ENCODE data around the gene SPINT4. TPM values are rescaled to one million over a fixed set of nuclear protein-coding genes. Genes with fewer than 3 reads are reported as not detected.

Gene SPINT4
- not detected in 3 replicates for polyA plus RNA-seq
- polyA plus RNA-seq (2011; ENCODE audit: low read depth) = not detected
- polyA plus RNA-seq (2011; cell fraction: cytosol; rRNA removed) = not detected in 2 replicates
- not detected in 2 replicates for polyA plus RNA-seq (2011; cell fraction: nucleus; rRNA removed)
- not detected in 2 replicates for polyA plus RNA-seq (2012; ENCODE audit: low replicate concordance)
- polyA minus RNA-seq = not detected in 3 replicates
- polyA minus RNA-seq (2011; cell fraction: cytosol; rRNA and poly(A)+ RNA removed) = not detected
- polyA minus RNA-seq (2011; cell fraction: nucleus; rRNA and poly(A)+ RNA removed) = not detected in 2 replicates

GRCh38 chr20:45722047-45722446 lies at the start of gene SPINT4:
Gene SPINT4, plus strand, starts transcription at chr20:45722347. Its CDS starts 21 bp downstream, at chr20:45722368.
- Histone ChIP-seq H3K4me1 (ENCODE audit: control insufficient read depth, extremely low read depth, insufficient read depth, low read length) (no peaks in the 10 kb centered on the region), H3K9me1 (ENCODE audit: control insufficient read depth, extremely low read depth, insufficient read depth, low read length) (no peaks in the 10 kb centered on the region), H3K27me3 (ENCODE audit: control insufficient read depth, extremely low read depth, insufficient read depth, low read length) (peaks cover 2% of the 10 kb centered on the region), H3K27ac (ENCODE audit: control insufficient read depth, insufficient read depth, low read length) (no peak within 1 kb of the TSS), H3K4me2 (ENCODE audit: control insufficient read depth, extremely low read depth, insufficient read depth, low read depth, low read length) (no peak within 1 kb of the TSS), H3K79me2 (ENCODE audit: control insufficient read depth, insufficient read depth, low read length) (no peaks in the 10 kb centered on the region), H3K9ac (ENCODE audit: control insufficient read depth, extremely low read depth, insufficient read depth, low read length) (no peak within 1 kb of the TSS), H2AFZ (ENCODE audit: control insufficient read depth, low read length) (no peak within 1 kb of the TSS), H3K9me3 (ENCODE audit: control insufficient read depth, low read depth, low read length) (no peaks in the 10 kb centered on the region), H4K20me1 (ENCODE audit: control insufficient read depth, extremely low read depth, insufficient read depth, low read length) (no peaks in the 10 kb centered on the region), H3K4me3 (ENCODE audit: control insufficient read depth in 2 of 3, extremely low read depth in 1 of 3, insufficient read depth in 2 of 3, low read depth in 1 of 3, low read length in 3 of 3) (no peak within 1 kb of the TSS), H3K36me3 (ENCODE audit: control insufficient read depth in 2 of 2, extremely low read depth in 1 of 2, insufficient read depth in 2 of 2, low read length in 2 of 2) (no peaks in the 10 kb centered on the region)
- FAIRE-seq = no peak
- TF ChIP-seq EZH2 (IDR thresholded peaks at IDR 0.05; ENCODE audit: low read length) (no peak), CTCF (optimal IDR thresholded peaks at IDR 0.05 in 1 of 3, IDR thresholded peaks at IDR 0.05 in 1 of 3, conservative IDR thresholded peaks at IDR 0.05 in 1 of 3; ENCODE audit: extremely low read depth in 1 of 3, insufficient read depth in 2 of 3, low read length in 3 of 3) (no peak)
- dilution Hi-C loops (cut with MboI; ENCODE audit: extremely low pct_ligation_motif_present, low sequenced_read_pairs) = no loop called here
- no peak for DNase-seq (ENCODE audit: low read depth, low spot score)

GRCh38 chr20:45672765-45673164 lies 49.4 kb upstream of the SPINT4 start:
- no peaks in the 10 kb centered on the region for H3K79me2 ChIP-seq (ENCODE audit: control insufficient read depth, insufficient read depth, low read length)
- H3K4me2 ChIP-seq (ENCODE audit: control insufficient read depth, extremely low read depth, insufficient read depth, low read depth, low read length) = no peak overlapping the region
- dilution Hi-C loops (cut with MboI; ENCODE audit: extremely low pct_ligation_motif_present, low sequenced_read_pairs) = no loop called here
- H3K9me1 ChIP-seq (ENCODE audit: control insufficient read depth, extremely low read depth, insufficient read depth, low read length) = no peaks in the 10 kb centered on the region
- no peak overlapping the region for H2AFZ ChIP-seq (ENCODE audit: control insufficient read depth, low read length)
- no peak for DNase-seq (ENCODE audit: low read depth, low spot score)
- H3K27me3 ChIP-seq (ENCODE audit: control insufficient read depth, extremely low read depth, insufficient read depth, low read length) = no peaks in the 10 kb centered on the region
- FAIRE-seq = no peak
- H3K9me3 ChIP-seq (ENCODE audit: control insufficient read depth, low read depth, low read length) = no peaks in the 10 kb centered on the region
- H3K4me1 ChIP-seq (ENCODE audit: control insufficient read depth, extremely low read depth, insufficient read depth, low read length) = no peaks in the 10 kb centered on the region
- no peaks in the 10 kb centered on the region for H3K36me3 ChIP-seq (ENCODE audit: control insufficient read depth in 2 of 2, extremely low read depth in 1 of 2, insufficient read depth in 2 of 2, low read length in 2 of 2)
- no peak overlapping the region for H3K9ac ChIP-seq (ENCODE audit: control insufficient read depth, extremely low read depth, insufficient read depth, low read length)
- no peak overlapping the region for H3K27ac ChIP-seq (ENCODE audit: control insufficient read depth, insufficient read depth, low read length)
- no peaks in the 10 kb centered on the region for H4K20me1 ChIP-seq (ENCODE audit: control insufficient read depth, extremely low read depth, insufficient read depth, low read length)
- no peak overlapping the region for H3K4me3 ChIP-seq (ENCODE audit: control insufficient read depth in 2 of 3, extremely low read depth in 1 of 3, insufficient read depth in 2 of 3, low read depth in 1 of 3, low read length in 3 of 3)
- TF ChIP-seq EZH2 (IDR thresholded peaks at IDR 0.05; ENCODE audit: low read length) (no peak), CTCF (optimal IDR thresholded peaks at IDR 0.05 in 1 of 3, IDR thresholded peaks at IDR 0.05 in 1 of 3, conservative IDR thresholded peaks at IDR 0.05 in 1 of 3; ENCODE audit: extremely low read depth in 1 of 3, insufficient read depth in 2 of 3, low read length in 3 of 3) (no peak)

All from keratinocyte (primary cell).